ENCODE results near the gene ZMPSTE24. TPM values are rescaled to one million over a fixed set of nuclear protein-coding genes. Genes with fewer than 3 reads are reported as not detected.
A peak's percentile ranks its signal among the peaks of the same experiment; 100 is the strongest.

Gene ZMPSTE24
- total and polyA plus RNA-seq, 10 of the 15 experiments (the other 5 are each of a cell fraction or from before 2014, with no cell fraction given), result 21.5 to 84.4 (median 43.6) TPM

- ATAC-seq, result peak; percentile 99
- H3K9ac ChIP-seq (ENCODE audit: control insufficient read depth, insufficient read depth, low read length), result no peak overlapping the region
- no peak overlapping the region for H3K27ac ChIP-seq (ENCODE audit: control insufficient read depth, insufficient read depth)
- RAD21 ChIA-PET (ENCODE audit: unreplicated experiment), result interaction anchor here (0.6 to 6.8 kb wide), 48 partner anchors 10 to 419 kb away, joined by 3 to 151 read pairs (median 4); partner anchors contain the start of genes COL9A2, RLF, SMAP2 and ZFP69B
- H4K20me1 ChIP-seq (ENCODE audit: control insufficient read depth, insufficient read depth), result no peaks in the 10 kb centered on the region
- intact Hi-C loops (cut with micrococcal nuclease; ENCODE audit: unreplicated experiment) (loop anchor here (1.0 kb wide), 5 partner anchors 65 to 261 kb away; no protein-coding TSS in a partner anchor), in situ Hi-C loops (cut with MboI) (loop anchor here (5.0 kb wide), 3 partner anchors 63 to 257 kb away; no protein-coding TSS in a partner anchor)
- H3K36me3 ChIP-seq (ENCODE audit: control insufficient read depth in 2 of 2, insufficient read depth in 2 of 2, low read length in 1 of 2), result no peaks in the 10 kb centered on the region
- H3K79me2 ChIP-seq (ENCODE audit: control insufficient read depth, insufficient read depth, low read length), result no peaks in the 10 kb centered on the region
- H3K27me3 ChIP-seq (replicated peaks in 1 of 2; ENCODE audit: control insufficient read depth in 2 of 2, insufficient read depth in 2 of 2, low read length in 1 of 2), result no peaks in the 10 kb centered on the region
- peak overlapping the region; percentile 47 for H3K4me2 ChIP-seq (ENCODE audit: control insufficient read depth, insufficient read depth)
- FAIRE-seq, result peak; percentile 96
- peaks cover 3% of the 10 kb centered on the region; the same call in 2 of the 3 replicates for H3K9me3 ChIP-seq (replicated peaks; ENCODE audit: control insufficient read depth, insufficient read depth, low read length)
- POLR2A ChIA-PET, result interaction anchor here (0.6 to 3.7 kb wide), 12 partner anchors 15 to 205 kb away, joined by 3 to 16 read pairs (median 4); partner anchors contain the start of gene SMAP2
- H3K4me1 ChIP-seq (ENCODE audit: control insufficient read depth, insufficient read depth, low read length), result peaks cover 5% of the 10 kb centered on the region; the same call in 1 of the 2 replicates
- DNase-seq (ENCODE audit: low read depth, low spot score), result peak; percentile 76
- WGBS (ENCODE audit: insufficient coverage, insufficient replicate concordance, low lambda C conversion rate, missing lambda C conversion rate), result 27% methylated on average over 21 of the region's 21 CpGs
- CTCF ChIA-PET, result interaction anchor here (0.6 to 11.6 kb wide), 76 partner anchors 9 to 523 kb away, joined by 3 to 332 read pairs (median 5); partner anchors contain the start of genes COL9A2, SMAP2, TMCO2 and ZMPSTE24
- H2AFZ ChIP-seq (ENCODE audit: control insufficient read depth, low read depth, low read length), result peak overlapping the region; percentile 84
- no peak overlapping the region for H3K4me3 ChIP-seq
- SMC1A ChIA-PET (ENCODE audit: uncharacterized antibody, unreplicated experiment), result interaction anchor here (0.6 to 8.1 kb wide), 56 partner anchors 9 to 419 kb away, joined by 3 to 182 read pairs (median 5); partner anchors contain the start of genes COL9A2 and ZFP69B
- BruUV-seq (replicated peaks), result no TSS peak
- TF ChIP-seq PKNOX1 (IDR thresholded peaks at IDR 0.05) (peak; percentile 55), SMC3 (IDR thresholded peaks at IDR 0.05; ENCODE audit: borderline replicate concordance, low read length) (peak; percentile 98), IKZF1 (conservative IDR thresholded peaks at IDR 0.05) (peak; percentile 29; the same call in 1 of the 2 replicates), TCF7 (IDR thresholded peaks at IDR 0.05; ENCODE audit: borderline replicate concordance) (no peak), HDGF (IDR thresholded peaks at IDR 0.05) (no peak), TARDBP (IDR thresholded peaks at IDR 0.05; ENCODE audit: borderline replicate concordance) (no peak), POU2F2 (IDR thresholded peaks at IDR 0.05; ENCODE audit: borderline replicate concordance, low read depth, low read length) (peak; percentile 77; the same call in 1 of the 3 replicates), RAD21 (IDR thresholded peaks at IDR 0.05; ENCODE audit: insufficient read depth, low read depth, low read length) (peak; percentile 98), RELA (IDR thresholded peaks at IDR 0.05; ENCODE audit: borderline replicate concordance, partially characterized antibody) (peak; percentile 81), CUX1 (IDR thresholded peaks at IDR 0.05; ENCODE audit: insufficient replicate concordance, low read depth, low read length) (no peak), IRF4 (IDR thresholded peaks at IDR 0.05; ENCODE audit: low read depth, low read length) (0 out of 2 replicates have a peak, but pooled peaks have one; percentile 39), ZNF207 (IDR thresholded peaks at IDR 0.05; ENCODE audit: borderline replicate concordance) (peak; percentile 78; the same call in 1 of the 2 replicates), RBBP5 (conservative IDR thresholded peaks at IDR 0.05) (no peak)
- TF ChIP-seq, protein P1, sequence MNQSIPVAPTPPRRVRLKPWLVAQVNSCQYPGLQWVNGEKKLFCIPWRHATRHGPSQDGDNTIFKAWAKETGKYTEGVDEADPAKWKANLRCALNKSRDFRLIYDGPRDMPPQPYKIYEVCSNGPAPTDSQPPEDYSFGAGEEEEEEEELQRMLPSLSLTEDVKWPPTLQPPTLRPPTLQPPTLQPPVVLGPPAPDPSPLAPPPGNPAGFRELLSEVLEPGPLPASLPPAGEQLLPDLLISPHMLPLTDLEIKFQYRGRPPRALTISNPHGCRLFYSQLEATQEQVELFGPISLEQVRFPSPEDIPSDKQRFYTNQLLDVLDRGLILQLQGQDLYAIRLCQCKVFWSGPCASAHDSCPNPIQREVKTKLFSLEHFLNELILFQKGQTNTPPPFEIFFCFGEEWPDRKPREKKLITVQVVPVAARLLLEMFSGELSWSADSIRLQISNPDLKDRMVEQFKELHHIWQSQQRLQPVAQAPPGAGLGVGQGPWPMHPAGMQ (IDR thresholded peaks at IDR 0.05; ENCODE audit: borderline replicate concordance), result no peak
Measured at GRCh38 chr1:40338745-40339419, 80.8 kb downstream of the ZMPSTE24 start.
